IPS-15b (cell line): Measurements from ENCODE around the gene UQCC2.

Experiments used
- H3K27me3 ChIP-seq: one replicate; pipeline ENCODE4 v1.6.1; 2013; ENCODE audit warnings: low read length; ENCODE audit not compliant: control insufficient read depth, insufficient read depth
- H3K36me3 ChIP-seq: one replicate; pipeline ENCODE4 v1.6.1; 2013; ENCODE audit warnings: low read length; ENCODE audit not compliant: control insufficient read depth, insufficient read depth
- H3K4me1 ChIP-seq: one replicate; pipeline ENCODE4 v1.6.1; 2013; ENCODE audit warnings: mild to moderate bottlenecking, low read length; ENCODE audit not compliant: control insufficient read depth, insufficient read depth
- H3K4me3 ChIP-seq: one replicate; pipeline ENCODE4 v1.5.1; 2013; ENCODE audit warnings: low read depth, low read length
- H3K9ac ChIP-seq: one replicate; pipeline ENCODE4 v1.6.1; 2013; ENCODE audit warnings: low read depth, mild to moderate bottlenecking, low read length
- H3K9me3 ChIP-seq: one replicate; pipeline ENCODE4 v1.6.1; 2013; ENCODE audit warnings: mild to moderate bottlenecking, low read length; ENCODE audit not compliant: control insufficient read depth, insufficient read depth

The UQCC2 gene

GRCh38 chr6:33663028-33663427, 48.5 kb downstream of the UQCC2 start:
- Histone ChIP-seq H3K4me3 (no peak overlapping the region), H3K36me3 (peaks cover 44% of the 10 kb centered on the region), H3K9ac (no peak overlapping the region), H3K9me3 (no peaks in the 10 kb centered on the region), H3K4me1 (no peaks in the 10 kb centered on the region), H3K27me3 (no peaks in the 10 kb centered on the region)

DNA sequence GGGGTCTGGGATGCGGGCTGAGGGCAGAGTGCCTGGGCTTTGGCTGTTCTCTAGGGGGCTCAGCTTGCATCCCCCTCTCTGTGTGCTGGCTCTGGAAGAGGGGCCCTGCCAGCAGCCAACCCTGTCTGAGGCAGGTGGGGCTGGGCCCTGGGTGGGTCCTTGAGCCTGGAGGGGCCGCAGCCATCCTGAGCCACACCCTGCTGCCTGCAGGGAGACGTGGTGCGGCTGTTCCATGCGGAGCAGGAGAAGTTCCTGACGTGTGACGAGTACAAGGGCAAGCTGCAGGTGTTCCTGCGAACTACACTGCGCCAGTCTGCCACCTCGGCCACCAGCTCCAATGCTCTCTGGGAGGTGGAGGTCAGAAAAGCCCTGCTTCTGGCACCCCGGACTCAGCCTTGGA, 49.2 kb downstream of the UQCC2 start:
- Histone ChIP-seq H3K9me3 (no peaks in the 10 kb centered on the region), H3K36me3 (peaks cover 43% of the 10 kb centered on the region), H3K27me3 (no peaks in the 10 kb centered on the region), H3K9ac (no peak overlapping the region), H3K4me1 (no peaks in the 10 kb centered on the region), H3K4me3 (no peak overlapping the region)

DNA sequence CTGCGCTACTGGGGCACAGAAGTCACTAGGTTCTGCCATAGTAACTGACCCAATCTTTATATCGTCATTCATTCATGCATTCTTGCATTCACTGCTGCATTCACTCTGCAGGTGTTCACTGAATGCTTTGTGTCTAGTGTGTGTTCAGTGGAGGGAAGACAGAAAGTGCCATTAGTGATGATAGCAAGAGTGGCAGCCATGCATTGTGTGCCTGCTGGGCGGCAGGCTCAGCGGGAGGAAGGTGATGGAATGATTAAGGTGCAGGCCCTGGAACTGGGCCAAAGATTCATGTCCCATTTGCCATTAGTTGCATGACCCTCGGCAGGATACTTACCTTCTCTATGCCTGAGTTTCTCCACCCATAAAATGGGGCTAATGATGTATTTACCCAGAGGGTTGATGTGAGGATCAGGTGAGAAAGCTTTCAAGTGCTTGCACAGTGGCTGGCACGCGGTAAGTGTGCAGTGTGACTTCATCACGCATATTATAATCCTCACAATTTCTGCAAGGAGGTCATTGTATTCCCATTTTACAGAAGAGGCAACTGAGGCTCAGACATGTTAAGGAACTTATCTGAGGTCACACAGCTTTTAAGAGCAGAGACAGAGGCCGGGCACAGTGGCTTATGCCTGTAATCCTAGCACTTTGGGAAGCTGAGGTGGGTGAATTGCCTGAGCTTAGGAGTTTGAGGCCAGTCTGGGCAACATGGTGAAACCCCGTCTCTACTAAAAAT, 50.2 kb downstream of the UQCC2 start:
- Histone ChIP-seq H3K36me3 (peaks cover 36% of the 10 kb centered on the region), H3K9ac (no peak overlapping the region), H3K4me3 (no peak overlapping the region), H3K27me3 (no peaks in the 10 kb centered on the region), H3K4me1 (no peaks in the 10 kb centered on the region), H3K9me3 (no peaks in the 10 kb centered on the region)

GRCh38 chr6:33659986-33660385, 51.5 kb downstream of the UQCC2 start:
- no peak overlapping the region for H3K9ac ChIP-seq
- H3K36me3 ChIP-seq: peaks cover 35% of the 10 kb centered on the region
- no peaks in the 10 kb centered on the region for H3K4me1 ChIP-seq
- no peaks in the 10 kb centered on the region for H3K27me3 ChIP-seq
- H3K4me3 ChIP-seq: no peak overlapping the region
- H3K9me3 ChIP-seq: no peaks in the 10 kb centered on the region

DNA sequence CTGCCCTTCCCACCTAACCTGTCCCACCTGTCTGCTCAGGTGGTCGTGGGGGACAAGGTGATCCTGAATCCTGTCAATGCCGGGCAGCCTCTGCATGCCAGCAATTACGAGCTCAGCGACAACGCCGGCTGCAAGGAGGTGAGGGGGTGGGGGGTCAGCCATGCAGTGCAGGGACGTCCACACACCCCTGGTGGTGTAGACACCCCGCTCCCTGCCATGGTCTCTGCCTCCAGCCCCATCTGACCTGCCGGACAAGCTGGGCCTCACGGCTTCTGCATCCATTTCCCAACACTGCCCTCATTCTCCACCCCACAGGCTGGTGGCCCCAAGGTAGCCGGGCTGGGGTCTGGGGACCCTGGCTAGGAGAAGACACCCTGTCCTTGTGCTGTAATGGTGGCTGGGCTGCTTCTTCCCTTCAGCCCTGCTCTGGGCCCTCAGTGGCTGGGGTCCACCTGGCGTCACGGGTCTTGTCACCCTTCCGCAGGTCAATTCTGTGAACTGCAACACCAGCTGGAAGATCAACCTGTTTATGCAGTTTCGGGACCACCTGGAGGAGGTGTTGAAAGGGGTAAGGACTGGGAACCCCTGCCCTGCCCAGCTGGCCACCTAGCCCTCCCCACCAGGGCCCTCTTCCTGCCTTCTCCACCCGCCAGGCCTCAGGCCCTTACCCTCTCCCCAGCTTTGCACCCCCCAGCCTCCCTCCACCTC, 52.4 kb downstream of the UQCC2 start:
- no peak overlapping the region for H3K4me3 ChIP-seq
- no peaks in the 10 kb centered on the region for H3K27me3 ChIP-seq
- peaks cover 31% of the 10 kb centered on the region for H3K36me3 ChIP-seq
- H3K9me3 ChIP-seq: no peaks in the 10 kb centered on the region
- H3K9ac ChIP-seq: no peak overlapping the region
- no peaks in the 10 kb centered on the region for H3K4me1 ChIP-seq

- H3K9me3 ChIP-seq: no peaks in the 10 kb centered on the region
- H3K36me3 ChIP-seq: peaks cover 27% of the 10 kb centered on the region
- H3K4me1 ChIP-seq: no peaks in the 10 kb centered on the region
These were observed 54.7 kb downstream of the UQCC2 start for GRCh38 chr6:33656844-33657243.

DNA sequence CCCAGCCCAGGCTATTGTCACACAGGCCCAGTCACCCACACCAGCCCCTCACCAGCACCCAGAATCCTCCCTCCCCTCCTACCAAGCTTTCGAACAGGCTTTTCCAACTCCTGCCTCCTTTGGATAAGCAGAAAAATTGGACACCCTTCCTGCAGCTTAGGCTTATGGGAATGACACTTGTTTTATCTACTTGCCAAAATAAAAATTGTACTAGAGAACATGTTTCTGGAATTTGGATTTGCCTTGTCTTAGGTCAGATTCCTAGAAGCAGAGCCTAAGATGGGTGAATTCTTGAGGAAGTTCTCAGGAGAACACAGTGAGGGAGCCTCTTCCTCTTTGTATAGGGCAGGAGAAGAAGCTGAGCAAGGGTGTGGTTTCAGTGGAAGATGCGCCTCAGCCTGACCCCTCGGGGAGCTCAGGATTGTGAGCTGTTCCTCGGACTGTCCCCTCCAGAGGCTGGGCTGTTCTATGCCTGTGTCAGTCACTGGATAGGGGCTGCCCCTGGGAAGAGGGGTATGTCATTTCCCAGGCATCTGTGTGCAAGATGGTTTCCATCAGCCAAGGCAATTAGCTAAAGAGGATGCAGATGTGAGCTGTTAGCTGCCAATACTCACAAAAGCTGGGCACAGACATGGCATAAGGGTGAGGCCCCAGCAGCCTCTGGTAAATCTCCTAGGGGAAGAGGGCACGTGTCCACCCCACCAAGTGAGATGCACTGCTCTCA, 56.5 kb downstream of the UQCC2 start:
- peaks cover 26% of the 10 kb centered on the region for H3K36me3 ChIP-seq
- H3K27me3 ChIP-seq: no peaks in the 10 kb centered on the region
- no peaks in the 10 kb centered on the region for H3K4me1 ChIP-seq

More at GRCh38 chr6:33656844-33657243, 54.7 kb downstream of the UQCC2 start:
- H3K9ac ChIP-seq: no peak overlapping the region
- H3K4me3 ChIP-seq: no peak overlapping the region
- no peaks in the 10 kb centered on the region for H3K27me3 ChIP-seq

GRCh38 chr6:33652002-33652401, 59.5 kb downstream of the UQCC2 start:
- Histone ChIP-seq H3K4me3 (no peak overlapping the region), H3K27me3 (no peaks in the 10 kb centered on the region), H3K9ac (peak overlapping the region; percentile 54), H3K36me3 (peaks cover 9% of the 10 kb centered on the region), H3K4me1 (no peaks in the 10 kb centered on the region), H3K9me3 (no peaks in the 10 kb centered on the region)

More for the DNA sequence above, 56.5 kb downstream of the UQCC2 start:
- Histone ChIP-seq H3K9ac (no peak overlapping the region), H3K4me3 (no peak overlapping the region), H3K9me3 (no peaks in the 10 kb centered on the region)

DNA sequence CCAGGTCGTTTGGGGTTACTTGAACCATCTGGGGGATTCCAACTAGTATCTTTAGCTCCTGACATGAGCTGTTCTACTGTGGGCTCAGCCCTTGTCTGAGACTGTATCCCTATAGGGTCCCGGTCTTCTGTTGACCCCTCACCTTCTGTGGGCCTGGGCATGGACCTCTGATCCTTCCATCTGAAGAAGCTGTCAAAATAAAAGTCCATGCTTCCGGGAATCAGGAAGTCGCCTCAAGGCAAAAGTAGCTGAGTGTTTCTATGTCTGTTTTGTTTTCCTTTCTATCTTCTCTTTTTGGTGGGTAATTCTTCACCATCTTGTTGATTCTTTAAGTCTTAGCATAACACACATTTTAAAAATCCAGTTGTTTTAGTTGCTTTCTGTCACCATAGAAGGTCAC, 60.1 kb downstream of the UQCC2 start:
- H3K27me3 ChIP-seq: no peaks in the 10 kb centered on the region
- no peaks in the 10 kb centered on the region for H3K4me1 ChIP-seq
- no peak overlapping the region for H3K9ac ChIP-seq
- peaks cover 9% of the 10 kb centered on the region for H3K36me3 ChIP-seq
- H3K9me3 ChIP-seq: no peaks in the 10 kb centered on the region
- H3K4me3 ChIP-seq: no peak overlapping the region
